Esophagus squamous epithelium (tissue), 5 donors: ENCODE results near the gene NDRG2. TPM values are rescaled to one million over a fixed set of nuclear protein-coding genes. Genes with fewer than 3 reads are reported as not detected.

ENCODE experiments used
- DNase-seq: peaks from one replicate; lab custom pipeline; 2025; lab: John Stamatoyannopoulos, UW
- H3K27ac ChIP-seq, 4 donors: fragments of 200-600 bp; sonication (generic); one replicate each; pipeline ENCODE4 v1.5.1; 2016 to 2019; ENCODE audit warnings: mild to moderate bottlenecking in 1 of 4
- H3K27me3 ChIP-seq, 4 donors: fragments of 200-600 bp; sonication (generic); 1 replicate in 3 of 4; 2 replicates in 1 of 4; pipeline versions ENCODE4 v1.5.1 to v1.6.0; 2017 to 2021; ENCODE audit warnings: antibody characterized with exemption in 1 of 4
- H3K36me3 ChIP-seq, 3 donors: fragments of 200-600 bp; sonication (generic); one replicate each; pipeline ENCODE4 v1.5.1; 2016 to 2019
- H3K4me1 ChIP-seq, 3 donors: fragments of 200-600 bp; sonication (generic); one replicate each; pipeline ENCODE4 v1.5.1; 2017 to 2019
- H3K4me3 ChIP-seq, 4 donors: fragments of 200-600 bp; sonication (generic); 1 replicate in 3 of 4; 2 replicates in 1 of 4; pipeline ENCODE4 v1.5.1; 2016 to 2019; ENCODE audit warnings: mild to moderate bottlenecking in 2 of 4, moderate library complexity in 1 of 4
- H3K9me3 ChIP-seq, 3 donors: fragments of 200-600 bp; sonication (generic); one replicate each; pipeline ENCODE4 v1.5.1; 2016 to 2019
- CTCF ChIP-seq, 6 experiments: fragments of 450-650 bp in 4 of 6; fragments of 200-600 bp in 2 of 6; sonication (generic) in 2 of 6; IDR thresholded peaks; one replicate each; pipeline ENCODE4 v1.5.1; 2016 to 2019; ENCODE audit warnings: antibody characterized with exemption in 6 of 6, mild to moderate bottlenecking in 4 of 6, moderate library complexity in 4 of 6
- POLR2A ChIP-seq, 4 donors: fragments of 450-650 bp; IDR thresholded peaks; one replicate each; pipeline ENCODE4 v1.6.1; 2017; ENCODE audit warnings: antibody characterized with exemption in 4 of 4, mild to moderate bottlenecking in 4 of 4, moderate library complexity in 3 of 4
- WGBS, 2 donors: methylation state at CpG; one replicate each; pipeline ENCODE4 v1.1.5; 2018; 5-methylcytosine and 5-hydroxymethylcytosine counted together
- intact Hi-C: fragments of 100-400 bp; cut with DNase I; formaldehyde crosslinking; loops from one replicate; pipeline ENCODE4 v1.15.0; 2022
- total RNA-seq, 4 donors: library from RNA; depleted of rRNA; stranded (reverse); fragments of >200 nt; gene quantifications; one replicate each; pipeline ENCODE4 v1.1.0, GENCODE V29; 2016
- donor health status: DM: yes; HTN: yes; CAD: no.

The NDRG2 gene
- total RNA-seq, 4 donors from 2014 or later = 96.3 to 209 (median 142) TPM

- Histone ChIP-seq H3K4me1 (peaks cover 12 to 67% (median 25%) of the 10 kb centered on the region in 3 donors), H3K36me3 (peaks cover 6 to 34% (median 12%) of the 10 kb centered on the region in 3 donors), H3K4me3 (peak overlapping the region; percentile 68 to 94 (median 80)), H3K9me3 (no peaks in the 10 kb centered on the region), H3K27ac (peak overlapping the region; percentile 81 to 95 (median 90)), H3K27me3 (no peaks in the 10 kb centered on the region)
- intact Hi-C loops = no loop called here
- TF ChIP-seq CTCF (IDR thresholded peaks at IDR 0.05) = no peak
- TF ChIP-seq POLR2A (IDR thresholded peaks at IDR 0.05) = no peak
- 21 to 25% methylated on average over 15 of the region's 17 CpGs for WGBS, 2 donors
- DNase-seq = no peak
Observed at GRCh38 chr14:21023817-21024584, 860 bp downstream of the NDRG2 start.

DNA sequence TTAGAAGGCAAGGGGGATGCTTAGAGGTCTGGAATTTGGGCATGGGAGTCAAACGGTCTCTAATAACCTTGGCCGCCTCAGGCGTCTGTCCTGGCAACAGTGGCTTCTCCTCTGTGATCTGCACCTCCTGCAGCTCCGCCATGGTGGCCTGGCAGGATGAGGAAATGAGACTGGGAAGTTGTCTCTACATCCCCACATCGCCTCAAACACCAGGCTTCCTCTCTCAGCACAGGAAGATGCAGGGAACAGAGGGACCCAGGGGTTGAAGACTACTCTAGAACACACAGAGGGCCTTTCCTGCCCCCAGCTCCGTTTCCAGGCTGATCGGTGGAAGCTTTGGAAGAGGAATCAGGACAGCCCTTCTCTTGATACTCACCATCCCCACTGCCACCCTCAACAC, 1.7 kb downstream of the NDRG2 start:
- peak overlapping the region; percentile 68 to 94 (median 80) for H3K4me3 ChIP-seq
- H3K27ac ChIP-seq = peak overlapping the region; percentile 81 to 95 (median 90)
- DNase-seq = no peak
- peaks cover 12 to 67% (median 25%) of the 10 kb centered on the region in 3 donors for H3K4me1 ChIP-seq
- no peaks in the 10 kb centered on the region for H3K27me3 ChIP-seq
- TF ChIP-seq POLR2A (IDR thresholded peaks at IDR 0.05) (no peak), CTCF (IDR thresholded peaks at IDR 0.05) (no peak)
- 55 to 80% methylated on average over 5 to 6 of the region's 7 CpGs for WGBS, 2 donors
- intact Hi-C loops = no loop called here
- H3K9me3 ChIP-seq = no peaks in the 10 kb centered on the region
- H3K36me3 ChIP-seq = peaks cover 12 to 43% (median 13%) of the 10 kb centered on the region in 3 donors

GRCh38 chr14:21022686-21023085, 2.2 kb downstream of the NDRG2 start:
- DNase-seq = no peak
- Histone ChIP-seq H3K4me1 (peaks cover 12 to 72% (median 25%) of the 10 kb centered on the region in 3 donors), H3K27me3 (no peaks in the 10 kb centered on the region), H3K9me3 (no peaks in the 10 kb centered on the region), H3K4me3 (peak overlapping the region; percentile 68 to 94 (median 80)), H3K36me3 (peaks cover 13 to 48% (median 18%) of the 10 kb centered on the region in 3 donors), H3K27ac (peak overlapping the region; percentile 81 to 95 (median 90))
- TF ChIP-seq CTCF (IDR thresholded peaks at IDR 0.05) = no peak
- no peak for TF ChIP-seq POLR2A (IDR thresholded peaks at IDR 0.05)
- intact Hi-C loops = no loop called here
- 72 to 83% methylated on average over 5 of the region's 5 CpGs for WGBS, 2 donors

GRCh38 chr14:21020977-21021545, 3.8 kb downstream of the NDRG2 start:
- Histone ChIP-seq H3K36me3 (peaks cover 16 to 60% (median 23%) of the 10 kb centered on the region in 3 donors), H3K27ac (peak overlapping the region; percentile 22 to 95 (median 66)), H3K4me3 (no peak overlapping the region), H3K4me1 (peaks cover 12 to 66% (median 19%) of the 10 kb centered on the region in 3 donors), H3K27me3 (no peaks in the 10 kb centered on the region), H3K9me3 (no peaks in the 10 kb centered on the region)
- no peak for DNase-seq
- 67 to 76% methylated on average over 5 of the region's 5 CpGs for WGBS, 2 donors
- intact Hi-C loops = no loop called here
- TF ChIP-seq CTCF (IDR thresholded peaks at IDR 0.05) (no peak), POLR2A (IDR thresholded peaks at IDR 0.05) (no peak)

- peaks cover 16 to 60% (median 23%) of the 10 kb centered on the region in 3 donors for H3K36me3 ChIP-seq
Observed at GRCh38 chr14:21019366-21019765, 5.5 kb downstream of the NDRG2 start.

More at GRCh38 chr14:21019366-21019765, 5.5 kb downstream of the NDRG2 start:
- intact Hi-C loops = loop anchor here (10.0 kb wide), 1 partner anchor 75 kb away; the partner anchor contains the start of gene ZNF219
- Histone ChIP-seq H3K27ac (peak overlapping the region in 1 of 4 donors; percentile 2), H3K4me1 (peaks cover 12 to 60% (median 16%) of the 10 kb centered on the region in 3 donors), H3K4me3 (no peak overlapping the region), H3K9me3 (no peaks in the 10 kb centered on the region), H3K27me3 (no peaks in the 10 kb centered on the region)
- WGBS, 2 donors = 56 to 62% methylated on average over 1 of the region's 1 CpG
- TF ChIP-seq CTCF (IDR thresholded peaks at IDR 0.05) = no peak
- no peak for DNase-seq
